Measurements from ENCODE around the gene KCNA1.

The KCNA1 gene

GRCh38 chr12:4943067-4943937 is 33.6 kb downstream of the KCNA1 start:
- TF ChIP-seq, protein P1, sequence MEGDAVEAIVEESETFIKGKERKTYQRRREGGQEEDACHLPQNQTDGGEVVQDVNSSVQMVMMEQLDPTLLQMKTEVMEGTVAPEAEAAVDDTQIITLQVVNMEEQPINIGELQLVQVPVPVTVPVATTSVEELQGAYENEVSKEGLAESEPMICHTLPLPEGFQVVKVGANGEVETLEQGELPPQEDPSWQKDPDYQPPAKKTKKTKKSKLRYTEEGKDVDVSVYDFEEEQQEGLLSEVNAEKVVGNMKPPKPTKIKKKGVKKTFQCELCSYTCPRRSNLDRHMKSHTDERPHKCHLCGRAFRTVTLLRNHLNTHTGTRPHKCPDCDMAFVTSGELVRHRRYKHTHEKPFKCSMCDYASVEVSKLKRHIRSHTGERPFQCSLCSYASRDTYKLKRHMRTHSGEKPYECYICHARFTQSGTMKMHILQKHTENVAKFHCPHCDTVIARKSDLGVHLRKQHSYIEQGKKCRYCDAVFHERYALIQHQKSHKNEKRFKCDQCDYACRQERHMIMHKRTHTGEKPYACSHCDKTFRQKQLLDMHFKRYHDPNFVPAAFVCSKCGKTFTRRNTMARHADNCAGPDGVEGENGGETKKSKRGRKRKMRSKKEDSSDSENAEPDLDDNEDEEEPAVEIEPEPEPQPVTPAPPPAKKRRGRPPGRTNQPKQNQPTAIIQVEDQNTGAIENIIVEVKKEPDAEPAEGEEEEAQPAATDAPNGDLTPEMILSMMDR (IDR thresholded peaks at IDR 0.05; ENCODE audit: extremely low read depth, insufficient read depth, missing control alignments), result no peak
- peak; percentile 58 for DNase-seq (ENCODE audit: low spot score)
- in situ Hi-C loops (cut with MboI; ENCODE audit: low pct_unique_long_range_greater_than_20kb, low sequenced_read_pairs, unreplicated experiment), result no loop called here

DNA sequence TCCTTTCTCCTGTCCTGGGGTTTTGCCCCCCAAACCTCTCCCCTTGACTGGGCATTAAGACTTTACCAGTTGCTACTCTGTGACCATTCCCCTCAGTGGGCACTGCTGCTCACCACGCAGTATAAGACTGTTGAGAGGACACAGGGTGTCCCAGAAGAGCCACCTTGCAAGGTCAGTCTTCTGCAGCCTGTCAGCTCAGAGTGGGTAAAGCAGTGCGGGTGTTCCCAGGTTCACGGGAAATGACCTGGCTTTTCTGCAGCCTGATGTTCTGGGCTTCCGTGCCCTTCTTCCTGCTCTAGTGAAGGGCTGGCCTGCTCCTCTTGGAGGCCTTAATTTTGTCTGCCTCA is 34.2 kb downstream of the KCNA1 start:
- in situ Hi-C loops (cut with MboI; ENCODE audit: low pct_unique_long_range_greater_than_20kb, low sequenced_read_pairs, unreplicated experiment), result no loop called here
- TF ChIP-seq, protein P1 (IDR thresholded peaks at IDR 0.05; ENCODE audit: extremely low read depth, insufficient read depth, missing control alignments), result no peak
- DNase-seq (ENCODE audit: low spot score), result no peak

- DNase-seq (ENCODE audit: low spot score), result no peak
- TF ChIP-seq, protein P1 (IDR thresholded peaks at IDR 0.05; ENCODE audit: extremely low read depth, insufficient read depth, missing control alignments), result no peak
- in situ Hi-C loops (cut with MboI; ENCODE audit: low pct_unique_long_range_greater_than_20kb, low sequenced_read_pairs, unreplicated experiment), result no loop called here
Observed at GRCh38 chr12:4947253-4947652, 37.5 kb downstream of the KCNA1 start.

DNA sequence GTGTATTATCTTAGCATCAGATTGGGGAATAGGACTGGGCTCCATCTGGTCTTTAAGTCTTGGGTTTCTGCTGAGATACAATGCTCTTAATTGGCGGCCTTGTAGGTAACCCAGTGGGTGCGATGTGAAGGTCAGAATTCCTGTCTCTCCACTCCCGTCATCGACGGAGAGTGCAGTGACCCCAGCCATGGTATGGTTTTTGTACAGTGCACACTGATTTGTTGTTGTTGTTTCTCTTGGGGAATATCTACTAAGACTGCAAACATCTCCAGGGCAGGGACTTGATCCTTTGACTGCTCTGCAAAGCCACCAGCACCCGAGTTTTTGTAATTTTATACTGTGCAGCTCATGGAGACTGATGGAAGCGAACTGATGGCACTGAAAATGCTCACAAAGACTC is 41.4 kb downstream of the KCNA1 start:
- DNase-seq (ENCODE audit: low spot score), result no peak
- in situ Hi-C loops (cut with MboI; ENCODE audit: low pct_unique_long_range_greater_than_20kb, low sequenced_read_pairs, unreplicated experiment), result no loop called here
- TF ChIP-seq, protein P1 (IDR thresholded peaks at IDR 0.05; ENCODE audit: extremely low read depth, insufficient read depth, missing control alignments), result no peak

GRCh38 chr12:4951601-4952000 is 41.9 kb downstream of the KCNA1 start:
- DNase-seq (ENCODE audit: low spot score), result no peak
- in situ Hi-C loops (cut with MboI; ENCODE audit: low pct_unique_long_range_greater_than_20kb, low sequenced_read_pairs, unreplicated experiment), result no loop called here
- TF ChIP-seq, protein P1 (IDR thresholded peaks at IDR 0.05; ENCODE audit: extremely low read depth, insufficient read depth, missing control alignments), result no peak

DNA sequence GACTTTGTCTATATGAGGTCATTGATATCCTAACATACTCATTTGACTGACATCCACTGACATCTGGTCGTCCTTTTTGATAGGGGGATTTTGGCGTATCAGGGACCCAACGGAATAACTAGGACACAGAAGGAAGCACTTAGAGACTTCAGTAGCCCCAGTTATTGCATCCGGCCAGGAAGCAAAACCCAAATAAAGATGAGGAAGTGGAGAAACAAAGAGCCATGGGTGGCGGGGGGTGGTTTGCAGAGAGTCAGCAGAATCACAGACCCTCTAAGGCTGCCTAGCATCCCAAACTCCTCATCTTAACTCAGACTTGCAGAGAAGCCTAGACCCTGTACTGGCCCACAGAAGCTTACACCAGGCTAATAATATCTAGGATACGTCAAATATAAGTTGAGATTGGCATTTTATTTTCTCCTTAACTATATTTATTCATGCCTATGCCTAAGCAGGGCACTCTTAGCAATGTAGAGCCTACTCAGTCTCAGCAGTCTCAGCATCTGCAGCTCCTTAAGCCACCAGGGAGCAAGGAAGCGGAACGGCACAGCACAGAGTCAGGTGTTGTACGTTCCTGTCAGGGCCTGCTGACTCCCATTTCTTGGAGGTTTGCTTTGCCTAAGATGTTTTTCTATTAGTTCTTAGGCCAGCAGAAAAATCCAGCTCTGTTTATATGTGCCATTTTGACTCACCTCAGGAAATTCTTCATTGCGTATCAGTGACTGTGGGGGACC is 45.1 kb downstream of the KCNA1 start:
- no peak for DNase-seq (ENCODE audit: low spot score)
- TF ChIP-seq, protein P1 (IDR thresholded peaks at IDR 0.05; ENCODE audit: extremely low read depth, insufficient read depth, missing control alignments), result no peak
- in situ Hi-C loops (cut with MboI; ENCODE audit: low pct_unique_long_range_greater_than_20kb, low sequenced_read_pairs, unreplicated experiment), result no loop called here

Measured in GM13977 (cell line).